NCI-H1436 treated with DMSO at 0.1 percent for 48 hours (cell line): ENCODE data around the gene GTF3C2.
"Not testable (repeated sequence)": the region's sequence is repeated elsewhere in the genome, so short reads cannot be mapped to it uniquely, and the experiment has no call there.

Source experiments
- DNase-seq: peaks from one replicate; lab custom pipeline; 2025; lab: John Stamatoyannopoulos, UW

Gene GTF3C2

GRCh38 chr2:27322301-27322765, 34.2 kb downstream of the GTF3C2 start:
- DNase-seq = no peak

- no peak for DNase-seq
Measured at GRCh38 chr2:27320958-27321543, 35.5 kb downstream of the GTF3C2 start.

GRCh38 chr2:27319839-27320238, 36.7 kb downstream of the GTF3C2 start:
- DNase-seq = not testable (repeated sequence)

- DNase-seq = no peak
Measured at GRCh38 chr2:27316655-27317412, 39.7 kb downstream of the GTF3C2 start.

GRCh38 chr2:27315122-27315521, 41.4 kb downstream of the GTF3C2 start:
- DNase-seq = no peak

GRCh38 chr2:27314709-27315108, 41.9 kb downstream of the GTF3C2 start:
- no peak for DNase-seq

- DNase-seq = no peak
Measured at GRCh38 chr2:27313882-27314645, 42.5 kb downstream of the GTF3C2 start.

- DNase-seq = no peak
Measured at GRCh38 chr2:27312152-27312551, 44.4 kb downstream of the GTF3C2 start.

- DNase-seq = no peak
Measured at GRCh38 chr2:27309651-27310050, 46.9 kb downstream of the GTF3C2 start.

GRCh38 chr2:27308359-27308881, 48.1 kb downstream of the GTF3C2 start, which contains the start of gene UCN:
Gene UCN, minus strand, starts transcription at chr2:27308445. Its CDS starts 550 bp downstream, at chr2:27307895.
- no peak for DNase-seq

GRCh38 chr2:27307545-27308358, 48.8 kb downstream of the GTF3C2 start:
- no peak for DNase-seq

- no peak for DNase-seq
Measured at GRCh38 chr2:27307287-27307544, 49.3 kb downstream of the GTF3C2 start.

- no peak for DNase-seq
Measured at GRCh38 chr2:27306573-27307286, 49.8 kb downstream of the GTF3C2 start.

- DNase-seq = no peak
Measured at GRCh38 chr2:27306136-27306535, 50.4 kb downstream of the GTF3C2 start.

GRCh38 chr2:27305516-27305915, 51.0 kb downstream of the GTF3C2 start:
- DNase-seq = no peak

GRCh38 chr2:27304488-27305240, 51.9 kb downstream of the GTF3C2 start:
- DNase-seq = no peak

- DNase-seq = peak; percentile 50
Measured at GRCh38 chr2:27303093-27304025, 53.2 kb downstream of the GTF3C2 start.

- DNase-seq = not testable (repeated sequence)
Measured at GRCh38 chr2:27300606-27301005, 56.0 kb downstream of the GTF3C2 start.

GRCh38 chr2:27298391-27299080, 58.0 kb downstream of the GTF3C2 start:
- DNase-seq = no peak
